Left ventricle myocardium superior (tissue), 1 donor: ENCODE measurements around the gene LRRC14B. TPM values are rescaled to one million over a fixed set of nuclear protein-coding genes. Genes with fewer than 3 reads are reported as not detected.
A peak's percentile ranks its signal among the peaks of the same experiment; 100 is the strongest.

ENCODE experiments used
- ATAC-seq: fragments of 200-7000 bp; cut with Tn5 transposase; one replicate; pipeline ENCODE4 v1.9.1; 2020; ENCODE audit warnings: mild to moderate bottlenecking, moderate library complexity
- DNase-seq: peaks from one replicate; pipeline ENCODE4 v3.0.0-alpha.2; 2020
- intact Hi-C: fragments of 100-400 bp; cut with micrococcal nuclease; formaldehyde crosslinking; loops from one replicate; pipeline ENCODE4 v1.11.0; 2022
- long read RNA-seq: library from polyadenylated mRNA; unstranded; transcript quantifications from one replicate; pipeline ENCODE4 v2.0.0, GENCODE V29; 2021
- total RNA-seq: library from RNA; stranded (reverse); fragmentation: NEBNext Ultra II Directional; extraction: Animal tissue kit (Norgen Biotek cat#: 25700); gene quantifications from one replicate; pipeline ENCODE4 v1.2.1, GENCODE V29; 2021
- donor health status: DM: no; HTN: yes; CAD: no; lungs with severe emphysema.

LRRC14B gene
- total RNA-seq = 107 TPM
- long read RNA-seq, transcript LRRC14B-201 (2 exons, 1,573 nt) = major isoform, 217 of 220 reads
- long read RNA-seq, partial matches to known transcripts = 1 of 220 reads
- long read RNA-seq, other reads (novel, unspliced or antisense) = 2 of 220 reads

- peak; percentile 91 for DNase-seq
- intact Hi-C loops = no loop called here
- ATAC-seq = peak; percentile 73
Observed at GRCh38 chr5:191036-191948, at the start of gene LRRC14B. TSS of gene LRRC14B (plus strand) at chr5:191495. CDS start at chr5:191539, 44 bp downstream.

DNA sequence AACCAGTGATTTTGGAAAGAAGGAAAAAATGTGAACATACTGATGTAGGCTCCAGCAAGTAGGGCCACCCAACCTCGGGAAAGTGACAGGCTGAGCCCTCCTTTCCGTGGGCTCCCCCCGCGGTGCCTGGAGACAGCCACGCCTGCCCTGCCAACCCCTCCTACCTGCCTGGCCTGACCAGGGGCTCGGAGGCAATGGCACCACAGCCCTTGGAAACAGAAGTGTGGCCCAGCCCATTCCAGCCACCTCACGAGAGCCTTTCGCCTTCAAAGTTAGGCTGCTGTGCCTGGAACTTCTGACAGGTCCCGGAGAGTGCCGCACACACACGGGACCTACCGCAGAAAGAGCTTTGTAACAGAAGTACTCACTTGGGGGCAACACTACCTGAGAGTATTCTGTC lies 49.5 kb upstream of the LRRC14B start:
- intact Hi-C loops = no loop called here
- no peak for DNase-seq
- ATAC-seq = no peak

DNA sequence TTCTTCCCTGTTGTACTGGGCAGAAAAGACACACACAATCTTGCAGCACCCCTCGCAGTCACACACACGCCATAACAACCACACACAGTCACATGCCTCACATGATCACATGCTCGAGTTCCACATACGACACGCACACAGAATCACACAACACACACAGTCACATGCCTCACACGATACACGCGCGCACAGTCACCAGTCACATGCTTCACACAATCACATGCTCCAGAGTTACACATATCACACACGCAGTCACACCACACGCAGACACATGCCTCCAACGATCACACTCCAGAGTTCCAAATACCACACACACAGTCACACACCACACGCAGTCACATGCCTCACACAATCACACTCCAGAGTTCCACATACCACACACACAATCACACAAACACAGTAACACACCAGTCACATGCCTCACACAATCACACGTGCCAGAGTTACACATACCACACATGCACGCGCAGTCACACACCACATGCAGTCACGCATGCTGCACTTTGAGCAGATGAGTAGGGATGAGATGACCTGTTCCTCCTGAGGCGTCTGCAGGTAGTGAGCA lies 49.0 kb upstream of the LRRC14B start:
- ATAC-seq (no peak), DNase-seq (no peak)
- intact Hi-C loops = no loop called here

DNA sequence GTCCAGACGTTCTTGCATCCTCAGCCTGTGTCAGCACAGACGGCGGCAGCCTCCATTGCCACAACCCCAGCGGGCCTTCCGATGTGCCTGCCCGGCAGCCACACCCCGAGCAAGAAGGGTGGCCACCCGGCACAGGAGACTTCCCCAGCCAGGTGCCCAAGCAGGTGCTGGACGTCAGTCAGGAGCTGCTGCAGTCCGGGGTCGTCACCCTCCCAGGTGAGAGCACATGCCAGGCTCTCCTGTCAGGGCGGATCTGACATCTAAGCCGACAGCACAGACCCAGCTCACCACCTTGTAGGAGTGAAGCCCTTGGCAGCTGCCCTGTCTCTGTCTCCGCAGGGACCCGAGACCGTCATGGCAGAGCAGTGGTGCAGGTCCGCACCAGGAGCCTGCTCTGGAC lies 48.3 kb upstream of the LRRC14B start:
- intact Hi-C loops = no loop called here

GRCh38 chr5:144941-145340 lies 46.4 kb upstream of the LRRC14B start:
- intact Hi-C loops = no loop called here

More for the DNA sequence above, 48.3 kb upstream of the LRRC14B start:
- DNase-seq (no peak), ATAC-seq (no peak)

GRCh38 chr5:145585-146323 lies 45.5 kb upstream of the LRRC14B start:
- no peak for ATAC-seq
- intact Hi-C loops = no loop called here
- no peak for DNase-seq

More at GRCh38 chr5:144941-145340, 46.4 kb upstream of the LRRC14B start:
- DNase-seq = no peak
- ATAC-seq = no peak

GRCh38 chr5:147751-148150 lies 43.5 kb upstream of the LRRC14B start:
- DNase-seq (no peak), ATAC-seq (no peak)
- intact Hi-C loops = no loop called here

- no peak for ATAC-seq
- intact Hi-C loops = no loop called here
- DNase-seq = no peak
Observed at GRCh38 chr5:149745-150485, 41.4 kb upstream of the LRRC14B start.

GRCh38 chr5:150746-151145 lies 40.5 kb upstream of the LRRC14B start:
- intact Hi-C loops = no loop called here
- ATAC-seq (no peak), DNase-seq (no peak)

- DNase-seq = no peak
- ATAC-seq = no peak
Observed at GRCh38 chr5:152077-152476, 39.2 kb upstream of the LRRC14B start.

DNA sequence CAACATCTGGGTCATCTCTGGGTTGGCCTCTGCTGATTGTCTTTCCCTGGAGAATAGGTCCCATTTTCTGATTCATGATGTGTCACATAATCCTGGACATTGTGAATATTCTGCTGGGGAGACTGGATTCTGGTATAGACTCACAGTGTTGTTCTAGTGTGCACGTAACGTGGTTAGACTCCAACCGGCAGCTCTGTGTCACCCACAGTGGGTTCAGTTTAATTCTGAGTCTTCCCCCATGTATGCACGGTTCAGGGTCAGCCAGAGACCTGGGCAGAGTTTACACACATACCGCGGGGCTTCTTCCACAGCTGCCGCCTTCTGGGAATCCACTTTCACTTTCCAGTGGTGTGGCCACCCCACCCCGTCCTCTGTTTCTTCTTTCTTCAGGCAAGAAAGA lies 38.0 kb upstream of the LRRC14B start:
- intact Hi-C loops = no loop called here
- ATAC-seq (no peak), DNase-seq (no peak)

More at GRCh38 chr5:152077-152476, 39.2 kb upstream of the LRRC14B start:
- intact Hi-C loops = no loop called here

GRCh38 chr5:154236-154635 lies 37.1 kb upstream of the LRRC14B start:
- ATAC-seq = no peak

DNA sequence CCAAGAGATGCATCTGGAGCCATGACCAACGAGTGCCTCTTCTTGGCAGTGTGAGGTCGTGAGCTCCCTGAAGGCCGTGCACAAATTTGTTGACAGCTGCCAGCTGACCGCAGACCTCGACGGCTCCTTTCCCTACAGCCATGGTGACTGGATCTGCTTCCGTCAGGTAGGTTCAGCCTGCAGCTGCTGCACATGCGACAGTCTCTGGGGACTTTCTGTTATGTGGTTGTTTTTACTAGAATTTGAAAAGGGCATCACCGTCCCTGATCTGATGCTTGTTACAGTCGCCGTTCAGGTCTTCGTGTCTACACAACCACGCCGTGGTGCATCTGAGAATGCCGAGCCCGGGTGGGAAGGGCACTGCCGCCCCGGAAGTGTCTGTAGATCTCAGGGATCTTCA lies 36.5 kb upstream of the LRRC14B start:
- intact Hi-C loops = no loop called here
- DNase-seq = no peak

More at GRCh38 chr5:154236-154635, 37.1 kb upstream of the LRRC14B start:
- no peak for DNase-seq
- intact Hi-C loops = no loop called here

GRCh38 chr5:155651-156410 lies 35.5 kb upstream of the LRRC14B start:
- intact Hi-C loops = no loop called here
- ATAC-seq = no peak
- DNase-seq = no peak

More for the DNA sequence above, 36.5 kb upstream of the LRRC14B start:
- no peak for ATAC-seq

DNA sequence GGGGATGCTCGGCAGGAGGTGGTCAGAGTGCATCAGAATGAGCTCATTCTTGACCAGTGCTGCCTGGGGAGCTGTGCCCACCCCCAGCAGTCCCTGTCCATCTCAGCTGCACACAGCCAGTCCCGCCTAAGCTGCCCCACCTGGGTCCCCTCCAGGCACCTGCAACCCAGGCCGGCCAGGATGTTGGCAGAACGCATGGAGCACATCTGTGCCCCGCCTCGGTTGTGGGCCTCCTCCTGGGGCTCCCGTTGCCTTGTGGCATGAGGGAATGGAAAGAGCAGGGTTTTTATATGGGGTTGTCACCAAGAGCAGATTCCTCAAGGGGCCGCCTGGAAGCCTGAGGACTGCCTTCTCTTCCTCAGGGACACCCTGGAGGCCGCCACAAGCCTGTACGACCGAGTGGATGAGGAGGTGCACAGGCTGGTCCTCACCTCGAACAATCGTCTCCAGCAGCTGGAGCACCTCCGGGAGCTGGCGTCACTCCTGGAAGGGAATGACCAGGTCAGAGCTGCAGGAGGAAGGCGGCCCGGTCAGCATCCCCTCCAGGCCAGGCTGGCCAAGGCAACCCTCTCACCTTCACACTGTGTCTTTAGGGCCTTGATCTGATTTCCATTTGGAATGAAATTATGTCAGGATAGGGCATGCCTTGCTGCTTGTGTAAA lies 34.8 kb upstream of the LRRC14B start:
- no peak for DNase-seq
- intact Hi-C loops = no loop called here

GRCh38 chr5:157126-157715 lies 34.1 kb upstream of the LRRC14B start:
- intact Hi-C loops = no loop called here
- no peak for ATAC-seq
- no peak for DNase-seq

More for the DNA sequence above, 34.8 kb upstream of the LRRC14B start:
- ATAC-seq = no peak

- intact Hi-C loops = no loop called here
- DNase-seq = no peak
- ATAC-seq = no peak
Observed at GRCh38 chr5:157801-158200, 33.5 kb upstream of the LRRC14B start.
